Measurements from ENCODE around the gene USH2A.

GRCh38 chr1:216222288-216222687 lies 201.0 kb downstream of the USH2A start:
- TF ChIP-seq CTCF (IDR thresholded peaks at IDR 0.05) (no peak), POLR2A (IDR thresholded peaks at IDR 0.05) (no peak), EP300 (IDR thresholded peaks at IDR 0.05) (no peak), POLR2AphosphoS5 (IDR thresholded peaks at IDR 0.05) (no peak)
